IMR-90 (cell line): ENCODE measurements around the gene PHACTR3. TPM values are rescaled to one million over a fixed set of nuclear protein-coding genes. Genes with fewer than 3 reads are reported as not detected.

Experiments
- ATAC-seq: fragments of 200-7000 bp; cut with Tn5 transposase; 2 replicates; pipeline ENCODE4 v1.9.1; 2020; ENCODE audit warnings: low read depth, mild to moderate bottlenecking, moderate library complexity
- BruUV-seq: library from RNA; stranded (reverse); fragments of 400-500 nt; replicated peaks from 2 replicates; lab custom pipeline; 2021; lab: Mats Ljungman, UMichigan
- CTCF ChIA-PET: fragments of 300-600 bp; formaldehyde crosslinking; extraction: SDS; loops from one replicate; lab custom pipeline; 2021; ENCODE audit warnings: antibody characterized with exemption; lab: Yijun Ruan, JAX
- POLR2A ChIA-PET: fragments of 300-600 bp; sonication (Branson Sonifier 250); formaldehyde crosslinking; loops from one replicate; lab custom pipeline; 2022; ENCODE audit warnings: antibody characterized with exemption; ENCODE audit not compliant: unreplicated experiment; lab: Charles Lee
- DNase-seq: peaks from one replicate; pipeline ENCODE4 v3.0.0; 2013
- H2AFZ ChIP-seq: replicated peaks from 2 replicates; pipeline ENCODE3; 2013; ENCODE audit warnings: low read length, mild to moderate bottlenecking; ENCODE audit not compliant: poor library complexity
- H2AK5ac ChIP-seq: 2 replicates; pipeline ENCODE4 v1.6.1; 2013; ENCODE audit warnings: low read depth, low read length, inconsistent platforms
- H2AK9ac ChIP-seq: replicated peaks from 2 replicates; pipeline ENCODE3; 2013; ENCODE audit warnings: mild to moderate bottlenecking, low read depth, low read length, moderate library complexity; ENCODE audit not compliant: poor library complexity
- H2BK120ac ChIP-seq: 2 replicates; pipeline ENCODE4 v1.6.1; 2013; ENCODE audit warnings: low read depth, low read length, inconsistent platforms
- H2BK15ac ChIP-seq: 3 replicates; pipeline ENCODE4 v1.6.1; 2013; ENCODE audit warnings: low read depth, low read length, inconsistent platforms
- H2BK20ac ChIP-seq: 2 replicates; pipeline ENCODE4 v1.6.1; 2013; ENCODE audit warnings: low read depth, mild to moderate bottlenecking, inconsistent platforms, low read length, moderate library complexity
- H2BK5ac ChIP-seq: 2 replicates; pipeline ENCODE4 v1.6.1; 2013; ENCODE audit warnings: mild to moderate bottlenecking, low read depth, low read length, inconsistent platforms; ENCODE audit not compliant: poor library complexity, severe bottlenecking
- H3K14ac ChIP-seq: replicated peaks from 2 replicates; pipeline ENCODE4 v1.6.1; 2013; ENCODE audit warnings: low read depth, low read length, inconsistent platforms
- H3K18ac ChIP-seq: 2 replicates; pipeline ENCODE4 v1.6.1; 2013; ENCODE audit warnings: low read depth, low read length, control low read depth
- H3K23ac ChIP-seq: 2 replicates; pipeline ENCODE4 v1.6.1; 2013; ENCODE audit warnings: low read depth, low read length, inconsistent platforms
- H3K27ac ChIP-seq: 2 replicates; pipeline ENCODE4 v1.5.1; 2013; ENCODE audit warnings: mild to moderate bottlenecking, control low read depth, low read length; ENCODE audit not compliant: insufficient read depth
- H3K27me3 ChIP-seq: 2 replicates; pipeline ENCODE4 v1.6.1; 2013; ENCODE audit warnings: low read length; ENCODE audit not compliant: control insufficient read depth, insufficient read depth
- H3K36me3 ChIP-seq: 2 replicates; pipeline ENCODE4 v1.6.1; 2013; ENCODE audit warnings: low read length, mixed read lengths; ENCODE audit not compliant: control insufficient read depth, insufficient read depth
- H3K4ac ChIP-seq: 2 replicates; pipeline ENCODE4 v1.6.1; 2013; ENCODE audit warnings: low read depth, low read length, inconsistent platforms
- H3K4me1 ChIP-seq: 2 replicates; pipeline ENCODE4 v1.6.1; 2013; ENCODE audit warnings: low read length, mixed read lengths; ENCODE audit not compliant: control insufficient read depth, insufficient read depth
- H3K4me2 ChIP-seq: 2 replicates; pipeline ENCODE4 v1.6.1; 2013; ENCODE audit warnings: low read depth, mild to moderate bottlenecking, control low read depth, low read length, moderate library complexity
- H3K4me3 ChIP-seq: 2 replicates; pipeline ENCODE4 v1.5.1; 2013; ENCODE audit warnings: low read depth, mild to moderate bottlenecking, control low read depth, low read length, moderate library complexity; ENCODE audit not compliant: insufficient read depth
- H3K56ac ChIP-seq: 2 replicates; pipeline ENCODE4 v1.6.1; 2013; ENCODE audit warnings: low read length, inconsistent platforms; ENCODE audit not compliant: insufficient read depth; ENCODE audit errors: extremely low read depth
- H3K79me1 ChIP-seq, 2 experiments: 2 replicates each; pipeline ENCODE4 v1.6.1; 2013; ENCODE audit warnings: low read length in 2 of 2, inconsistent platforms in 1 of 2, low read depth in 1 of 2
- H3K9ac ChIP-seq: 2 replicates; pipeline ENCODE4 v1.6.1; 2013; ENCODE audit warnings: low read depth, low read length, control low read depth
- H3K9me1 ChIP-seq: 2 replicates; pipeline ENCODE4 v1.6.1; 2013; ENCODE audit warnings: low read length, inconsistent platforms; ENCODE audit not compliant: insufficient read depth
- H3K9me3 ChIP-seq: 2 replicates; pipeline ENCODE4 v1.6.1; 2013; ENCODE audit warnings: low read length; ENCODE audit not compliant: control insufficient read depth, insufficient read depth
- H4K20me1 ChIP-seq: 2 replicates; pipeline ENCODE4 v1.6.1; 2013; ENCODE audit warnings: low read length, inconsistent platforms; ENCODE audit not compliant: insufficient read depth
- H4K5ac ChIP-seq: 2 replicates; pipeline ENCODE4 v1.6.1; 2013; ENCODE audit warnings: mild to moderate bottlenecking, low read depth, low read length, control low read depth
- H4K8ac ChIP-seq, 2 experiments: 2 replicates each; pipeline ENCODE4 v1.6.1; 2013; ENCODE audit warnings: low read depth in 2 of 2, low read length in 2 of 2, control low read depth in 1 of 2, inconsistent platforms in 1 of 2
- H4K91ac ChIP-seq: 2 replicates; pipeline ENCODE4 v1.6.1; 2013; ENCODE audit warnings: low read depth, low read length, inconsistent platforms; ENCODE audit not compliant: insufficient read depth
- BHLHE40 ChIP-seq: fragments of 150-350 bp; IDR thresholded peaks from 2 replicates; pipeline ENCODE4 v1.6.1; 2016; ENCODE audit warnings: mild to moderate bottlenecking, low read depth, low read length
- CHD1 ChIP-seq: IDR thresholded peaks from 2 replicates; pipeline ENCODE4 v1.6.1; 2012; ENCODE audit warnings: low read depth, low read length, improper control_type of control experiment
- FOS ChIP-seq: fragments of 150-350 bp; IDR thresholded peaks from 2 replicates; pipeline ENCODE4 v1.6.1; 2016; ENCODE audit warnings: low read depth, low read length
- MAFK ChIP-seq: IDR thresholded peaks from 2 replicates; pipeline ENCODE4 v1.6.1; 2012; ENCODE audit warnings: low read depth, low read length, improper control_type of control experiment
- MXI1 ChIP-seq: IDR thresholded peaks from 2 replicates; pipeline ENCODE4 v1.6.1; 2012; ENCODE audit warnings: low read depth, mild to moderate bottlenecking, low read length, moderate library complexity, borderline replicate concordance
- NFE2L2 ChIP-seq: fragments of 150-350 bp; IDR thresholded peaks from 2 replicates; pipeline ENCODE4 v1.6.1; 2016; ENCODE audit warnings: low read depth, mild to moderate bottlenecking, low read length
- POLR2A ChIP-seq: IDR thresholded peaks from 2 replicates; pipeline ENCODE4 v1.6.1; 2012; ENCODE audit warnings: mild to moderate bottlenecking, low read depth, low read length
- RAD21 ChIP-seq: IDR thresholded peaks from 2 replicates; pipeline ENCODE4 v1.6.1; 2012; ENCODE audit warnings: low read length, improper control_type of control experiment
- RCOR1 ChIP-seq: IDR thresholded peaks from 2 replicates; pipeline ENCODE4 v1.6.1; 2012; ENCODE audit warnings: mild to moderate bottlenecking, low read length, improper control_type of control experiment; ENCODE audit not compliant: insufficient replicate concordance
- RFX5 ChIP-seq: IDR thresholded peaks from 2 replicates; pipeline ENCODE4 v1.8.0; 2012; ENCODE audit warnings: low read depth, mild to moderate bottlenecking, low read length, moderate library complexity
- SMC3 ChIP-seq: fragments of 150-350 bp; IDR thresholded peaks from 2 replicates; pipeline ENCODE4 v1.6.1; 2016; ENCODE audit warnings: low read depth, mild to moderate bottlenecking, antibody characterized with exemption, low read length, moderate library complexity
- WGBS, 2 experiments: methylation state at CpG; one replicate each; pipeline versions ENCODE4 v1.1.5 to v1.1.7; 2013; ENCODE audit warnings: missing lambda C conversion rate in 2 of 2; ENCODE audit not compliant: insufficient read length in 1 of 2; ENCODE audit errors: extremely low coverage in 2 of 2; 5-methylcytosine and 5-hydroxymethylcytosine counted together
- dilution Hi-C: fragments of 300-500 bp; cut with HindIII; formaldehyde crosslinking; loops from one replicate; pipeline ENCODE4 v1.14.3; 2018; ENCODE audit warnings: low sequenced_read_pairs; ENCODE audit not compliant: unreplicated experiment
- in situ Hi-C: fragments of 300-500 bp; cut with MboI; formaldehyde crosslinking; loops from 3 replicates; pipeline ENCODE4 v1.14.3; 2019; ENCODE audit warnings: low sequenced_read_pairs, inconsistent platforms, mixed read lengths
- intact Hi-C: fragments of 100-400 bp; cut with micrococcal nuclease; formaldehyde crosslinking; loops from 2 replicates; pipeline ENCODE4 v1.10.0; 2022
- polyA plus RNA-seq, 3 experiments: library from polyadenylated mRNA; depleted of rRNA; stranded (reverse); fragments of >200 nt; gene quantifications; 2 replicates each; pipeline ENCODE4 v1.2.3, GENCODE V29; 2012; ENCODE audit warnings: low replicate concordance in 1 of 3
- total RNA-seq: library from RNA; depleted of rRNA; stranded (reverse); fragments of >200 nt; gene quantifications from 2 replicates; pipeline ENCODE4 v1.2.3, GENCODE V29; 2012
- TF ChIP-seq, protein P1 (sequence below): conservative IDR thresholded peaks from 2 replicates; pipeline ENCODE4 v1.5.1; 2012; ENCODE audit warnings: mild to moderate bottlenecking, low read depth, low read length, improper control_type of control experiment
- TF ChIP-seq, protein P2 (sequence below): fragments of 150-350 bp; IDR thresholded peaks from 2 replicates; pipeline ENCODE4 v1.6.1; 2017; ENCODE audit warnings: mild to moderate bottlenecking, antibody characterized with exemption, low read length, low read depth

PHACTR3 gene
- total and polyA plus RNA-seq, 2 of the 4 experiments (the other 2 are of a cell fraction), result not detected

- Histone ChIP-seq H3K4me2 (no peak overlapping the region), H3K56ac (no peak overlapping the region), H4K5ac (no peak overlapping the region), H3K4me3 (no peak overlapping the region), H4K8ac (no peak overlapping the region), H2BK15ac (no peak overlapping the region), H3K36me3 (no peaks in the 10 kb centered on the region), H3K14ac (no peak overlapping the region), H2BK120ac (no peak overlapping the region), H3K9me3 (peaks cover 4% of the 10 kb centered on the region; the same call in 1 of the 2 replicates), H4K91ac (no peak overlapping the region), H3K79me1 (no peaks in the 10 kb centered on the region), H3K27me3 (no peaks in the 10 kb centered on the region), H3K23ac (no peak overlapping the region), H3K9me1 (no peaks in the 10 kb centered on the region), H2BK20ac (no peak overlapping the region), H2AFZ (no peak overlapping the region), H3K4ac (no peak overlapping the region), H2BK5ac (no peak overlapping the region), H3K27ac (no peak overlapping the region), H3K9ac (no peak overlapping the region), H2AK9ac (no peak overlapping the region), H3K4me1 (no peaks in the 10 kb centered on the region), H4K20me1 (no peaks in the 10 kb centered on the region), H3K18ac (no peak overlapping the region), H2AK5ac (no peak overlapping the region)
- BruUV-seq, result no TSS peak
- TF ChIP-seq CHD1 (no peak), RFX5 (no peak), NFE2L2 (no peak), RCOR1 (no peak), MAFK (no peak), FOS (no peak), RAD21 (no peak), POLR2A (no peak), MXI1 (no peak), BHLHE40 (no peak), SMC3 (no peak)
- TF ChIP-seq, protein P1, sequence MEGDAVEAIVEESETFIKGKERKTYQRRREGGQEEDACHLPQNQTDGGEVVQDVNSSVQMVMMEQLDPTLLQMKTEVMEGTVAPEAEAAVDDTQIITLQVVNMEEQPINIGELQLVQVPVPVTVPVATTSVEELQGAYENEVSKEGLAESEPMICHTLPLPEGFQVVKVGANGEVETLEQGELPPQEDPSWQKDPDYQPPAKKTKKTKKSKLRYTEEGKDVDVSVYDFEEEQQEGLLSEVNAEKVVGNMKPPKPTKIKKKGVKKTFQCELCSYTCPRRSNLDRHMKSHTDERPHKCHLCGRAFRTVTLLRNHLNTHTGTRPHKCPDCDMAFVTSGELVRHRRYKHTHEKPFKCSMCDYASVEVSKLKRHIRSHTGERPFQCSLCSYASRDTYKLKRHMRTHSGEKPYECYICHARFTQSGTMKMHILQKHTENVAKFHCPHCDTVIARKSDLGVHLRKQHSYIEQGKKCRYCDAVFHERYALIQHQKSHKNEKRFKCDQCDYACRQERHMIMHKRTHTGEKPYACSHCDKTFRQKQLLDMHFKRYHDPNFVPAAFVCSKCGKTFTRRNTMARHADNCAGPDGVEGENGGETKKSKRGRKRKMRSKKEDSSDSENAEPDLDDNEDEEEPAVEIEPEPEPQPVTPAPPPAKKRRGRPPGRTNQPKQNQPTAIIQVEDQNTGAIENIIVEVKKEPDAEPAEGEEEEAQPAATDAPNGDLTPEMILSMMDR, result no peak
- TF ChIP-seq, protein P2, sequence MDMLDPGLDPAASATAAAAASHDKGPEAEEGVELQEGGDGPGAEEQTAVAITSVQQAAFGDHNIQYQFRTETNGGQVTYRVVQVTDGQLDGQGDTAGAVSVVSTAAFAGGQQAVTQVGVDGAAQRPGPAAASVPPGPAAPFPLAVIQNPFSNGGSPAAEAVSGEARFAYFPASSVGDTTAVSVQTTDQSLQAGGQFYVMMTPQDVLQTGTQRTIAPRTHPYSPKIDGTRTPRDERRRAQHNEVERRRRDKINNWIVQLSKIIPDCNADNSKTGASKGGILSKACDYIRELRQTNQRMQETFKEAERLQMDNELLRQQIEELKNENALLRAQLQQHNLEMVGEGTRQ, result no peak
- ChIA-PET POLR2A (no interaction called here), CTCF (no interaction called here)
- dilution Hi-C loops (no loop called here), in situ Hi-C loops (no loop called here), intact Hi-C loops (no loop called here)
- DNase-seq (no peak), ATAC-seq (no peak)
- no CpG with 5 or more reads among the region's 18 CpGs for WGBS, 2 experiments
Measured at GRCh38 chr20:59756241-59756640, 151.9 kb downstream of the PHACTR3 start.
